Myocyte (in vitro differentiated cells): ENCODE results near the gene LINC01488. TPM values are rescaled to one million over a fixed set of nuclear protein-coding genes. Genes with fewer than 3 reads are reported as not detected.

Experiments
- DNase-seq: peaks from one replicate; pipeline ENCODE4 v3.0.0-alpha.2; 2012; ENCODE audit warnings: low read depth
- total RNA-seq: library from RNA; depleted of rRNA; stranded (reverse); fragments of >200 nt; gene quantifications from 2 replicates; pipeline ENCODE4 v1.2.3, GENCODE V29; 2014

The LINC01488 gene
- total RNA-seq, 1 donor from 2014 or later = not detected

- DNase-seq = no peak
Measured at GRCh38 chr11:69475141-69475865, 6.2 kb upstream of the LINC01488 start.

DNA sequence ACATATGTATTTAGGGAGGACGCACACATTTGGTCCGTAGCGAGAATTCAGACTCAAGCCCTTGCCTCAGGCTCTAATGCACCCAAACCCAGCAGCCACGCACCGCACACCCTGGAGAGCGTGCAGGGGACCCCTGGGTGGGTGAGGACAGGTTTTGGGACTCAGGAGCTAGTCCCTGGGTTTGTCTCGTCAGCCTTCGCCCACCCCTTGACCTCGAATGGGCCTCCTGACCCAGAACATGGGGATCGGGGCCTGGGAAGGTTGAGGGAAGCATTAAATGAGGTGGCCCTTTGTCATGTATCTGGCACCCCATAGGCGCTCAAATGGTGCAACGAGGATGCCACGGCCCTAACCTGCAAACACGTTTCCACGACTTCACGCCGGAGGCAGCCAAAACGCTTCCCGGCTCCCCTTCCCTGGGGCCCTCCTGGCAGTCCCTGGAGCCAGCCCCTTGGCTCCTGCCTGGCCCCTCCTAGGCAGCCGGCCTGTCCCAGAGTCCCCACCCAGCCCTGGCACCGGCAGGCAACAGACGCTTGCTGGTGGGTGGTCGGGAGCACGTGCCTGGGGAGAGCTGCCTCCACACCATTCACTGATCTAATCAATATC lies 5.5 kb upstream of the LINC01488 start:
- DNase-seq = no peak

DNA sequence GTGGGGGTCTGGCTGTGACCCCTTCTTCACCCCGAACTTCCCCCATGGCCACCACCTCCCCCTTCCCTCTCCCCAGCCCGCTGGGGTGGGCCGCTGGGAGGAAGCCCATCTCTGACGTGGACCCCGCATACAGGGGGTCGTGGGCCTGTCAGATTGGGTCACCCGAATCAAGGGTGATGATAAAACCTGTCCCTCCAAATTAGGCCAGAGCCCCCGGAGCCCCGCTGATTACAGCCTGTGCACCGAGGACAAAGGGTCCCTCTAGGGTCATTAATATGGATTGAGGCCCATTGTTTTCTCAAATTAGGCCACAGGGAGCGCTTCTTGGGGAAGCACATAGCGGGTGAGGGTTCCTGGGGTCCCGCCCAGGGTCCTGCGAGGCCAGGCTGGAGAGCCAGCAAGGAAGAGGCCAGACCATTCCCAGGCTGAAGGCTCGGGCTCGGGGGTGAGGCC lies 4.9 kb upstream of the LINC01488 start:
- DNase-seq = no peak

DNA sequence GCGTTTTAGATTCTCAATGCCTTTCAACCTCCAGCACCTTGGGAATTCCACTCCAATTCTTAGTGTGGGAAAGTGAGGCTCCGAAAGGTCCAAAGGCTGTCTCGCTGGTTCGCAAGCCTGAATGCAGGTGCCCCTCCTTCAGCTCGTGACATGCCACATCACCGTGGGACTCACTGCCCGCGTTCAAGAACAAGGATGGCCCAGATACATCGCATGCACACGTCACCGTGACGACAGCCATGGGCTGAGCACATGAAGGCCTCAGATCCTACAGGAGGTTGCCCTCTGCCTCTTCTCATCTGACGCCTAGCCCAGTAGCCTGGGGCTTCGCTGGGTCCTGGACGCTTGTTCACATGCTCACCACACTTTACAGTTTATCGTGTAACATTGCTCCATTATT lies 4.4 kb upstream of the LINC01488 start:
- DNase-seq = no peak

DNA sequence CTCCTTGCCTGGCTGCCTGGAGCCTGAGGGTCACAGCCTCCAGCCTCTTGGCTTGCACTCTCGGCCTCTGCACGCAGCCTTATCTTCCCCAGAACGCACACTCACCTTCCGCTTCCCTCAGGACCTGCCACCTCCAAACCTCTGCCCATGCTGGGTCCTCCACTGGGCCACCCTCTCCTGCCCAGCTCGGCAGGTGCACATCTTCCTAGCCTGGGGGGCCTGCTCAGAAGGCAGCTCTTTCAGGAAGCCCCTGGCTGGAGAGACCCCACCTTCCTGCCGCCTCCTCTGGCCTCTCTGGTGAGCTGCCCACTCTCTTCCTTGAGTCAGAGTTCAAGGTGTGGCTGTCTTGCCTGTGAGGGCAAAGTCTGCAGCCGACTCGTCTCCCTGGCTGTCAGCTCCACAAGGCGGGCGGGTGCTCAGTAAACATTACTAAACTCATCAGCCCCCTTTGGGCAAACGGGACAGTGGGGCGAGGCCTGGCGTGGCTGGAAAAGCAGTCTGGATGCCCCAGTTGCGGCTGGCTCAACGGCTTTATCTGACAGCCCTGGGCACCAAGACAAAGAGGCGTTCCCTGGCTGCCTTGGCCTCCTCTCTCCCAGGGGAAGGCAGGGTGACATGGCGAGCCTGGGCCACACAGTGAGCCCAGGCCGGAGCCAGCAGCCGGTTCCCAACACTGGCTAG lies 1.7 kb upstream of the LINC01488 start:
- no peak for DNase-seq

DNA sequence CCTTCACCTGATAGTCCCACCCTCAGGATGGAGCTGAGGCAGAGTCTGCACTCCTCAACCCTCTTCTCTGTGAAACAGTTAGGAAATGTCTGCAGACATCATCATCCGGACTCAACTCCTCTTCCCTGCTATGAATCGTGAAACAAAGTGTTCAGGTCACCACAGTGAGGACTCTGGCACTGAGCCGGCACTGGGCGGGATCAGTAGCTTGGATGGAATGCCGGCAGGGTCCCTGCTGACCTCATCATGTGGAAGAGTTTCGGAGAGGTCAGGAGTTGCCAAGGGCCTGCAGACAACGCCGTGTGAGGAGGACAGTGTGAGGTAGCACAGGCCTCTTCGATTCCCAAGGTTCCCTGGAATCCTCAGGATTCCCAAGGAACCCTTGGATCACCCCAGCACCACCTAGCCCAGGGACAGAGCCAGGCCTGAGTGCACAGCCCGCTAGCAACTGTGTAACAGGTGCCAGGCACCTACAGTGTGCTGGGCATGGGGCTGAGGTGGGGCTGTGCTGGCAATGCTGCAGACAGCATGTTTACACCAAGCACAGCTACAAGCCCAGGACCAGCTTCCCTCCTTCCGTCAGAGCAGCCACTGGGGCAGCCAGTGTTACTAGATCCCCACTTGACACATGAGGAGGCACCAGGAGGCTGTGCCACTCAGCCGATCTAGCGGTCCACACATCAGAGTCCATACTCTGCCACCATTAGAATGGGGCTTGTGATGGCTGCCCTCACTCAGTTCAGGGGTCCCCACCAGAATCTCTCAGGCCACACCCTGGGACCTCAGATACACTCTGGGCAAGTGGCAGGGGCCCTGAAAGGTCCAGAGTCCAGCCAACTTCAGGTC lies 693 bp upstream of the LINC01488 start:
- DNase-seq = no peak

GRCh38 chr11:69482322-69482721 lies 859 bp downstream of the LINC01488 start:
- DNase-seq = no peak

DNA sequence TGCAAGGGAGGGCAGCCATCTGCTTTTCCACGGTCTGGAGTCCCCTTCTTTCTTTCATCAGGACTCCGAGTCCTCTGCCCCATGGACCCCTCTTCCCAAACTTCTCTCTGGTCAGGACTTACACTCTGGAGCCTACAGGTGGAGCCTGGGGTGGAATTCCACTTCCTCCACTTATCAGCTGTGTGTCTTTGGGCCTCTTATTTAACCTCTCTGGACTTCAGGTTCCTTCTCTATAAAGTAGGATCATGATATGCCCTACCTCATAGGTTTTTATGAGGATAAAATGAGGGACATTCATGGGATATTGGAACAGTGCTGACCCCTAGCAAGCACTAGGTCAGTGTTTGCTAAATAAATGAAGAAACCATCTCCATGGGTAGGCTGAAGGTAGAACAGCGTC lies 1.7 kb downstream of the LINC01488 start:
- no peak for DNase-seq

- DNase-seq = no peak
Measured at GRCh38 chr11:69483691-69484426, 2.4 kb downstream of the LINC01488 start.

- DNase-seq = no peak
Measured at GRCh38 chr11:69484427-69485259, 3.2 kb downstream of the LINC01488 start.

GRCh38 chr11:69485337-69486041 lies 4.0 kb downstream of the LINC01488 start:
- no peak for DNase-seq

GRCh38 chr11:69486056-69486772 lies 4.8 kb downstream of the LINC01488 start:
- DNase-seq = no peak

GRCh38 chr11:69486773-69487291 lies 5.4 kb downstream of the LINC01488 start:
- DNase-seq = no peak

- DNase-seq = no peak
Measured at GRCh38 chr11:69487391-69487790, 5.9 kb downstream of the LINC01488 start.

- no peak for DNase-seq
Measured at GRCh38 chr11:69487849-69488542, 6.5 kb downstream of the LINC01488 start.

DNA sequence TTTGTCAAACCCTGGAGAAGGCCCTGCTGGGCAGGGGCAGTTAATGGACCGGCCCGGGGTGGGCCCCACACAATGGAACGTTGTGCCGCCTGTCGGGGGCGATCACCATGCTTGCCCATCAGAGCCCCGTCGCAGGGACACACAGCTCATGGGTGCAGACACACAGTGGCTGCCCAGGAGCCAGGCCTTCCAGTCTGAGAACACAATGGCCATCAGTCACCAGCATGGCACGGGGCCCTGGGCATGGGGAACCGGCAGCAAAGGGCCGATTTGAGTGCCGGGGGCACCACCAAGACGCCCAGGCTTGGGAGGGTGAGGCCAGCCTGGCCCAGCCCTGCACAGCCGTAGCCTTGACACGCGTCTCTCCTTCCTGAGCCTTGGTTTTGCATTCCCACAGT lies 7.1 kb downstream of the LINC01488 start:
- DNase-seq = no peak

DNA sequence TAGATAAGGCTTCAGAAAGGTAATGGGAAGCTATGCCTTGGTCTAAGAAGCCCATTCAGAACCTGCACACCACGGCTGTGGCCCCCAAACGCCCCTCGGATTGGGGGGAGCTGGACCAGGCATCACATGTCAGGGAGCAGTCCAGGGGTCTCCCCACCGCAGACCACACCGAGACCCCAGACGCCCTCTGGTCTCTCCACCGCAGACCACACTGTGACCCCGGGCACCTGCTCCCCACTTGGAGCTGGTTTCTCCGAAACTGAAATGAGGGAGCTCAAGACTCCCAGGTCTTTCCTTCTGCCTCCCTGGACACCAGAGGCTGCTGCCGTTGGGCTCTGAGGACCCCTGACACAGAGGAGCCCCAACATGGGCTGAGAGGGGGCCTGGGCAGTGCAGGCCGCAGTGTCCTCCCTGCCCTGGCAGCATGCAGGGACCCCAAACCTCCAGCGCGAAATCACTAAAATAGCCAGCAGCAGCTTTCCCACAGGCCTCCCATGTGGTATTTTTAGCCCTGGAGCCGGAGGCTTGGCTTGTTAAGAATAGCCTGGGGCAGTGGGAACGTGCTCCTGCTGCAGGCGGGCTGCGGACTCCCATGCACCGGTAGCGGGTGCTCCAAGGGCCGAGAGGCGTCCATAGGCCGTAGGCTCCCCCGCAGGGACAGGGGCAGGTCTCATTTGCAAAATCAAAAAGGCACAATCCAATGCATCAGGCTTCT lies 7.7 kb downstream of the LINC01488 start:
- DNase-seq = peak; percentile 78
